Gastroesophageal sphincter (tissue), 3 donors: ENCODE measurements around the gene DHRSX.

ENCODE experiments used
- EP300 ChIP-seq: sonication (generic); formaldehyde crosslinking; IDR thresholded peaks from one replicate; pipeline ENCODE4 v1.6.1; 2017; ENCODE audit warnings: antibody characterized with exemption, mild to moderate bottlenecking
- POLR2A ChIP-seq, 2 donors: fragments of 450-650 bp; IDR thresholded peaks; one replicate each; pipeline ENCODE4 v1.6.1; 2017; ENCODE audit warnings: antibody characterized with exemption in 2 of 2, mild to moderate bottlenecking in 2 of 2, moderate library complexity in 1 of 2
- POLR2AphosphoS5 ChIP-seq: sonication (generic); formaldehyde crosslinking; IDR thresholded peaks from one replicate; pipeline ENCODE4 v1.6.1; 2017; ENCODE audit warnings: antibody characterized with exemption
- TF ChIP-seq, protein P1 (sequence below), 4 experiments: fragments of 200-600 bp in 2 of 4; fragments of 450-650 bp in 2 of 4; sonication (generic) in 1 of 4; IDR thresholded peaks; one replicate each; pipeline ENCODE4 v1.5.1; 2017 to 2019; ENCODE audit warnings: antibody characterized with exemption in 4 of 4, mild to moderate bottlenecking in 2 of 4, moderate library complexity in 2 of 4

GRCh38 chrX:2507904-2508627, 7.3 kb upstream of the DHRSX start:
- TF ChIP-seq, protein P1, sequence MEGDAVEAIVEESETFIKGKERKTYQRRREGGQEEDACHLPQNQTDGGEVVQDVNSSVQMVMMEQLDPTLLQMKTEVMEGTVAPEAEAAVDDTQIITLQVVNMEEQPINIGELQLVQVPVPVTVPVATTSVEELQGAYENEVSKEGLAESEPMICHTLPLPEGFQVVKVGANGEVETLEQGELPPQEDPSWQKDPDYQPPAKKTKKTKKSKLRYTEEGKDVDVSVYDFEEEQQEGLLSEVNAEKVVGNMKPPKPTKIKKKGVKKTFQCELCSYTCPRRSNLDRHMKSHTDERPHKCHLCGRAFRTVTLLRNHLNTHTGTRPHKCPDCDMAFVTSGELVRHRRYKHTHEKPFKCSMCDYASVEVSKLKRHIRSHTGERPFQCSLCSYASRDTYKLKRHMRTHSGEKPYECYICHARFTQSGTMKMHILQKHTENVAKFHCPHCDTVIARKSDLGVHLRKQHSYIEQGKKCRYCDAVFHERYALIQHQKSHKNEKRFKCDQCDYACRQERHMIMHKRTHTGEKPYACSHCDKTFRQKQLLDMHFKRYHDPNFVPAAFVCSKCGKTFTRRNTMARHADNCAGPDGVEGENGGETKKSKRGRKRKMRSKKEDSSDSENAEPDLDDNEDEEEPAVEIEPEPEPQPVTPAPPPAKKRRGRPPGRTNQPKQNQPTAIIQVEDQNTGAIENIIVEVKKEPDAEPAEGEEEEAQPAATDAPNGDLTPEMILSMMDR (IDR thresholded peaks at IDR 0.05), result no peak
- no peak for TF ChIP-seq POLR2A (IDR thresholded peaks at IDR 0.05)
- TF ChIP-seq EP300, result no peak
- TF ChIP-seq POLR2AphosphoS5, result no peak
